HEK293 (cell line): ENCODE results near the gene SMIM32.

ENCODE experiments used
- MEIS1 ChIP-seq: sonication (generic); formaldehyde crosslinking; IDR thresholded peaks from 2 replicates; pipeline ENCODE4 v1.8.1; 2022; ENCODE audit warnings: missing genetic modification reagents, mild to moderate bottlenecking, borderline replicate concordance
- PRDM10 ChIP-seq: fragments of 450-650 bp; formaldehyde crosslinking; IDR thresholded peaks from 2 replicates; pipeline ENCODE4 v1.5.1; 2016; ENCODE audit warnings: missing biosample characterization, missing genetic modification characterization
- ZBTB1 ChIP-seq: fragments of 450-650 bp; formaldehyde crosslinking; IDR thresholded peaks from 2 replicates; pipeline ENCODE4 v1.5.1; 2016; ENCODE audit warnings: missing biosample characterization, missing genetic modification characterization
- ZNF132 ChIP-seq: fragments of 450-650 bp; formaldehyde crosslinking; IDR thresholded peaks from 2 replicates; pipeline ENCODE4 v1.5.1; 2017; ENCODE audit warnings: missing biosample characterization, missing genetic modification characterization, borderline replicate concordance
- ZNF529 ChIP-seq: fragments of 450-650 bp; formaldehyde crosslinking; IDR thresholded peaks from 2 replicates; pipeline ENCODE4 v1.5.1; 2017; ENCODE audit warnings: missing genetic modification characterization, missing biosample characterization; ENCODE audit not compliant: insufficient replicate concordance
- ZNF623 ChIP-seq: fragments of 450-650 bp; formaldehyde crosslinking; IDR thresholded peaks from 2 replicates; pipeline ENCODE4 v1.5.1; 2016; ENCODE audit warnings: missing biosample characterization, missing genetic modification characterization
- ZSCAN23 ChIP-seq: fragments of 450-650 bp; formaldehyde crosslinking; IDR thresholded peaks from 2 replicates; pipeline ENCODE4 v1.5.1; 2016; ENCODE audit warnings: missing biosample characterization, missing genetic modification characterization

- no peak for TF ChIP-seq ZNF623 (tag by site-specific recombination)
- no peak for TF ChIP-seq ZBTB1 (tag by site-specific recombination)
- TF ChIP-seq ZNF529 (tag by site-specific recombination) = no peak
- no peak for TF ChIP-seq ZNF132 (tag by site-specific recombination)
- TF ChIP-seq ZSCAN23 = no peak
- TF ChIP-seq MEIS1 (CRISPR knock-in tag) = no peak
- no peak for TF ChIP-seq PRDM10 (tag by site-specific recombination)
These were observed 47.9 kb upstream of the SMIM32 start for GRCh38 chr5:136240894-136241293.
